Bronchial epithelial cell (primary cell): ENCODE data around the gene ARHGAP15. TPM values are rescaled to one million over a fixed set of nuclear protein-coding genes. Genes with fewer than 3 reads are reported as not detected.
A peak's percentile ranks its signal among the peaks of the same experiment; 100 is the strongest.
"Not testable (repeated sequence)": the region's sequence is repeated elsewhere in the genome, so short reads cannot be mapped to it uniquely, and the experiment has no call there.

ENCODE experiments used
- DNase-seq: peaks from one replicate; pipeline ENCODE4 v3.0.0-alpha.2; 2010; ENCODE audit warnings: low read depth
- FAIRE-seq: peaks from 2 replicates; lab custom pipeline; 2011; peaks lifted over from hg19 to GRCh38; lab: Jason Lieb, UNC
- H3K27me3 ChIP-seq: 2 replicates; pipeline ENCODE4 v1.5.1; 2011; ENCODE audit warnings: low read length; ENCODE audit not compliant: control insufficient read depth, insufficient read depth
- H3K36me3 ChIP-seq: 2 replicates; pipeline ENCODE4 v1.5.1; 2011; ENCODE audit warnings: low read length; ENCODE audit not compliant: control insufficient read depth, insufficient read depth
- H3K4me3 ChIP-seq: 2 replicates; pipeline ENCODE4 v1.5.1; 2011; ENCODE audit warnings: mild to moderate bottlenecking, low read depth, low read length, control low read depth
- total RNA-seq: library from RNA; depleted of rRNA; stranded (reverse); fragments of >200 nt; gene quantifications from 2 replicates; pipeline ENCODE4 v1.2.1, GENCODE V29; 2014
- TF ChIP-seq, protein P1 (sequence below): IDR thresholded peaks from 2 replicates; pipeline ENCODE4 v1.5.1; 2011; ENCODE audit warnings: mild to moderate bottlenecking, moderate library complexity, low read length, control low read depth, inconsistent platforms; ENCODE audit not compliant: insufficient read depth, severe bottlenecking

Gene ARHGAP15
- total RNA-seq, 1 donor from 2014 or later = not detected

DNA sequence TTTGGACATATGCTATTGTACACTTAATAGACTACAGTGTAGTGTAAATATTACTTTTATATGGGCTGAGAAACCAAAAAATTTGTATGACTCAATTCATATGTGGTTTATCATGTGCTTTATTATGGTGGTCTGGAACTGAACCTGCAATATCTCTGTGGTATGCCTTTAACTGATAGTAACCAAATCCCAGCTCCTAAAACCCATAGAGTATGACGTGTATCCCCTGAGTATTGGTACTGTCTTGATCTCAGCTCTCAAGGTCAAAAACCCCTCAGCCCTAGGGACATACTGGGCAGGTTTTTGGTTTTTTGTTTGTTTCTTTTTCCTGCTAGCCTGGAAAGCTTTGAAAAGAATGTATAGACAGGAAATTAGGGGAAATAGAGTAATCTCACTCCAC is 42.2 kb upstream of the ARHGAP15 start:
- FAIRE-seq (no peak), DNase-seq (no peak)
- Histone ChIP-seq H3K4me3 (no peak overlapping the region), H3K36me3 (no peaks in the 10 kb centered on the region), H3K27me3 (no peaks in the 10 kb centered on the region)
- TF ChIP-seq, protein P1, sequence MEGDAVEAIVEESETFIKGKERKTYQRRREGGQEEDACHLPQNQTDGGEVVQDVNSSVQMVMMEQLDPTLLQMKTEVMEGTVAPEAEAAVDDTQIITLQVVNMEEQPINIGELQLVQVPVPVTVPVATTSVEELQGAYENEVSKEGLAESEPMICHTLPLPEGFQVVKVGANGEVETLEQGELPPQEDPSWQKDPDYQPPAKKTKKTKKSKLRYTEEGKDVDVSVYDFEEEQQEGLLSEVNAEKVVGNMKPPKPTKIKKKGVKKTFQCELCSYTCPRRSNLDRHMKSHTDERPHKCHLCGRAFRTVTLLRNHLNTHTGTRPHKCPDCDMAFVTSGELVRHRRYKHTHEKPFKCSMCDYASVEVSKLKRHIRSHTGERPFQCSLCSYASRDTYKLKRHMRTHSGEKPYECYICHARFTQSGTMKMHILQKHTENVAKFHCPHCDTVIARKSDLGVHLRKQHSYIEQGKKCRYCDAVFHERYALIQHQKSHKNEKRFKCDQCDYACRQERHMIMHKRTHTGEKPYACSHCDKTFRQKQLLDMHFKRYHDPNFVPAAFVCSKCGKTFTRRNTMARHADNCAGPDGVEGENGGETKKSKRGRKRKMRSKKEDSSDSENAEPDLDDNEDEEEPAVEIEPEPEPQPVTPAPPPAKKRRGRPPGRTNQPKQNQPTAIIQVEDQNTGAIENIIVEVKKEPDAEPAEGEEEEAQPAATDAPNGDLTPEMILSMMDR = no peak

GRCh38 chr2:143088388-143088787 is 40.8 kb upstream of the ARHGAP15 start:
- TF ChIP-seq, protein P1 = no peak
- H3K36me3 ChIP-seq = no peaks in the 10 kb centered on the region
- FAIRE-seq (no peak), DNase-seq (no peak)
- no peaks in the 10 kb centered on the region for H3K27me3 ChIP-seq
- no peak overlapping the region for H3K4me3 ChIP-seq

DNA sequence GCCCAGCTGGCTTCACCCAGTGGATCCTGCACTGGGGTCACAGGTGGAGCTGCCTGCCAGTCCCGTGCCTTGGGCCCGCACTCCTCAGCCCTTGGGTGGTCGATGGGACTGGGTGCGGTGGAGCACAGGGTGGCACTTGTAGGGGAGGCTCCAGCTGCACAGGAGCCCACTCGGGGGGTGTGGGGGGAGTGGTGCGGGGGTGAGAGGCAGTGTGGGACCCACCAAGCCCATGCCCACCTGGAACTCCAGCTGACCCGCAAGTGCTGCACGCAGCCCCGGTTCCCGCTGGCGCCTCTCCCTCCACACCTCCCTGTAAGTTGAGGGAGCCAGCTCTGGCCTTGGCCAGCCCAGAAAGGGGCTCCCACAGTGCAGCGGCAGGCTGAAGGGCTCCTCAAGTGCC is 39.7 kb upstream of the ARHGAP15 start:
- not testable (repeated sequence) for H3K27me3 ChIP-seq, DNase-seq, H3K4me3 ChIP-seq, H3K36me3 ChIP-seq, FAIRE-seq

DNA sequence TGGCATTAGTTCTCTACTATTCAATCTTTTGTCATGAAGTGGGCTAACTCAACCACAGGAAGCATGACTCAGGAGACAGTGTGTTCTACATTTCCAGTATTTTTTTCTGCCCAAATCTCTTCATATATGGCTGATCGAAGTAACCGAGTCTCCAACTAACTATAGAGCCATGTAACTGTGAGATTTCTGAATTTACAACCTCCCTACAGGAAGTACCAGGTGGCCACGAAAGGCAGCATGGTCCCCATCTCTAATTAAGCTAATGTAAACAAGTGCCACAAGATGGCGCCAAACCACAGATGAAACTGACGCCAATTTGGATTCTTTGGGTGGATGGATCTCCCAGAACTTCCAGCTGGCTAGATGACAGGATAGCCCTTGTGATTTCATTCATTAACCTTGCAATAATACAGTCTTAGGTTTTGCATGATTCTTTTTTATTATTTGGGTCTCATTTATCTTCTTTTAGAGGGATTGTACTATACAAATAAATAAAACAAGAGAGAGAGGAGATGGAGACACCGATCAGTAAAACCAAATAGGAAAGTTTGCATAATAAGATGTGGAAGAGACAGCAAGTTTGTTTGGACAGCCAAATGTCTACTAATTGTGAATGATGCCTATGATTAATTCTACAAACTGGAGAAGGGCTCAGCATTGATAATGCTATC is 18.3 kb upstream of the ARHGAP15 start:
- FAIRE-seq (no peak), DNase-seq (peak; percentile 52)
- Histone ChIP-seq H3K4me3 (no peak overlapping the region), H3K27me3 (no peaks in the 10 kb centered on the region), H3K36me3 (no peaks in the 10 kb centered on the region)
- TF ChIP-seq, protein P1 = peak; percentile 71

GRCh38 chr2:143117225-143117624 is 12.0 kb upstream of the ARHGAP15 start:
- Histone ChIP-seq H3K36me3 (no peaks in the 10 kb centered on the region), H3K4me3 (no peak overlapping the region), H3K27me3 (no peaks in the 10 kb centered on the region)
- FAIRE-seq (no peak), DNase-seq (no peak)
- TF ChIP-seq, protein P1 = no peak

DNA sequence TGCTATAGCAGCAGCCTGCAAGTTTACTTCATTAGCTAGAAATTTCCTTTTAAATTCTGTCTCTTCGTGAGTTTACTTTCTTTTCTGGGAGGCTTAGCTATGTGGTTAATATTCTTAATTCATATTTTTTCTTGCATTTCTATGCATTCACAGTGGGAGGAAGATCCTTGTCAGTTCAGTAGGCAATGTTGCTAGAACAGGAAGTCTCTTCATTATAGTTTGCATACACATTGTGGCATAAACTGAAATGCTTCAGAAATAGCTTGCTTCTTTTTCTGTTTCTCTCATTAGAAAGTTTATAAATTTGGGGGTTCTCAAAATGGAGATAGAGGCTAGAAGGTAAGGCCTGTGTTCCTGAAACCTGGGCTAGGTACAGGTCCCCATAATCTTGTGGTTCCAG is 8.1 kb upstream of the ARHGAP15 start:
- no peaks in the 10 kb centered on the region for H3K27me3 ChIP-seq
- TF ChIP-seq, protein P1 = no peak
- DNase-seq (no peak), FAIRE-seq (no peak)
- H3K4me3 ChIP-seq = no peak overlapping the region
- H3K36me3 ChIP-seq = no peaks in the 10 kb centered on the region
